ENCODE data around the gene ZBTB4.

Gene ZBTB4

DNA sequence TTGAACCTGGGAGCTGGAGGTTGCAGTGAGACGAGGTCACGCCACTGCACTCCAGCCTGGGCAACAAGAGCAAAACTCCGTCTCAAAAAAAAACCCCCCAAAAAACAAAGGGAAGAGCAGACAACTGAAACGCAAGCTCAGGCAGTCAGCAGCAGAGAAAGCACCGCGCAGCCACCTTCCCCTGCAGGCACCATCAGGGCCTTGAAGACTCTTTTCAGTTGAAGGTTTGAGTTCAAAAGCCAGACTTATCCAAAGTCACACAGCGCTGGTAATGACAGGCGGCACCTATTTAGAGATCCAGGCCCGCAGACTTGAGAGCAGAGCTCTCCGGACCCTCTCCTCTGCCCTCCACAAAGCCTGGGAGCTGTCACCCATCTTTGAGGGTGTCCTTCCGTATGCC, 11.1 kb downstream of the ZBTB4 start:
- no peak for DNase-seq

DNA sequence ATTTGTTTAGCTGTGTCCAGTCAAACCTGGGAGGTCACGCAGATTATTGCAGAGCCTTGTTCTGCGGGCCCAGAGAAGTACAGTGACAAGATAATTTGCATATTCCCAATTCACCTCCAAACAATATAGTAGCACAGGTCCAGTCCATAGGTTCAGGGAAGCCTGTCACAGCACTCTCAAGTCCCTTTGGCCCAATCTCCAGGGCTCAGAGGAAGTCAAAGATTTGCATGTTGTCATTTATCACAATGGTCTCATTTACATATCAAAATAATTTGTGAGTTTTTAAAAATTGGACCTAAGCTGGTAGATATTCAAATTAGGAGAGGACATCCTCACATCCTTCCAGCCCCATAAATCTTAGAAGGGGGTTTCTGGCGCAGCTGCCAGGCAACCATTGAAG, 11.9 kb downstream of the ZBTB4 start:
- no peak for DNase-seq

DNA sequence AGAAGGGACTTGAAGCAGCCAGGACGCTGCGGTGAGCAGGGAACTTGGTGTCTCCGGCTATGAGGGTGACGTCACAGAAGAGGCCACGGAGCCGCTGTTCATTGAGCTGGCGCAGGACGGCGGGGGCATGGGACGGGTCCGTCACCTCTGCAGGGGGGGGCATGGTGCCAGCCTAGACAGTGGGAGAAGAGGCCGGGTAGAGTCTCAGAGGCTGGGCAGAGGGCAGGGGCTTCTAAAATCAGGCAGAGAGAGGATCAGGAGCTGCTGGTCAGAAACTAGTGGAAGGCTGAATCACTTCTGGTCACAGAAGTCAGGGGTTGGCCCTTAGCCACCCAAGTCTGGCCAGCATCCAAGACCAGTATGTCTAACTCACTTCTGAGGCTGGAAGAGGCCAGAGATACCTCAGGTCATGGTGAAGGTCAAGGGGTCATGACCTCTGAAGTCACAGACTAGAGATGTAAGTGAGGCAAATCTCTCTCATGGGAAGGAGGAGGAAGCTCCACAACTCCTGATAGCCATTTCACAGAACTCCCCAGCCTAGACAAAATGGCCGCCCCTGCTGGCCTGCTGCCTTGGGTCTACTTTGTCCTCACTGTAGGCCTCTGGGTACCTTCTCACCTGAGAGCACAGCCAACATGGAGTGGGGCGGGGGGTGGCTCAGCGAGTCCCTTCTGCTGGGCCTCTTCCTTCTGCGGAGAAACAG, 12.6 kb downstream of the ZBTB4 start:
- DNase-seq: no peak

DNA sequence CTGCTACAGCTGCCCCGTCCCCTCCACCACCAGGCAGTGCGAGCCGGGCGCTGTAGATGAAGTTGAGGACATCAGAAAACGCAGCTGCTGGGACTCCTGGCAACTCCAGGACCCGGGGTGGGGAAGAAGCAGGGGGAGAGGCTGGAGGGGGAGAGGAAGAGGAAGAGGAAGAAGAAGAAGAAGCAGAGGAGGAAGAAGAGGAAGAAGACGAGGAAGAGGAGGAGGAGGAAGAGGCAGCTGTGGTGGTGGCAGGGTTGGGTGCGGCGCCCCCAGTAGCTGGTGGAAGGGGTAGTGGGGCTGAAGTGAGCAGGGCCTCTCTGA, 13.2 kb downstream of the ZBTB4 start:
- DNase-seq: no peak

DNA sequence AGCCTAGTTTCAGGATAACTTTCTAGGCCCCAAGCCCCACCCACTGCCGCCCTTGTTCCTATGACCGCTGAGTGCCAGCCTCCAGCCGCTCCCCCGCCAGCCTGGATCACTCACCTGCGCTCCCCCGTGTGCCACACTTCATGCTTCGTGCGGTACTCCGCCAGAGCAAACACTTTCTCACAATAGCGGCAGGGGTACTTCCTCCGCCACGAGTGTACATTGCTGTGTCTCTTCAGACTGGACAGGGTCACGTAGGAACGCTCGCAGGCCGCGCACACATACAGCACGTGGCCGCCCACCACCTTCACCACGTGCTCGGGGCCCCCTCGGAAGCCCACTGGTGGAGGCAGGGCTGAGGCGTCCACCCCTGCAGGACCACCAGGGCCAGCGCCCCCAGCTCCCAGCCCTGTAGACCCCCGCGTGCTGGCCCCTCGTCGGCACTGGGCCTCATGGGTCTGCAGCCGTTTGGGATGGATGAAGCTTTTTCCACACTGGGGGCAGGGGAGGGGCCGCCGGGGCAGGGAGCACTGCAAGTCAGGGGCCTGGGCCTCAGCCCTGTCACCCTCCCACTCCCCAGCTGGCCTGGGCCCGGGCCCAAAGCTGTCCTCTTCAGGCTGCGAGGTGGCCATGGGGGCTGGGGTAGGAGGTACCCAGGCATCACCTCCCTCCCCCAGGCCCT, 13.7 kb downstream of the ZBTB4 start:
- no peak for DNase-seq

DNA sequence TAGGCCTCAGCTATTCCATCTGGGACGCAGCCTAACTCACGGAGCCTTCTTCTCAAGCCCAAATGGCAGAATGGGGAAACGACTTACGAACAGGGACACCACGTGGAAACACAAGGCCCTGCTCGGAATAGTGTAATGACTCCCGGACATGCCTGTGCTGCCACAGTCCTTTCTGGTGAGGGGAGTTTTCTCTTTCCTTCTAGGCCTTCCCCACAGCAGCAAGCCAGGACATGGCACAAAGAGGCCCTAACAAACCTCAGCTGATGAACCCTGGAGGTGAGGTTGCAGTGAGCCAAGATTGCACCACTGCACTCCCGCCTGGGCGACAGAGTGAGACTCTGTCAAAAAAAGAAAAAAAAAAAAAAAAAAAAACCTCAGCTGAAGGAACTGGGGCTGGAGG, 15.3 kb downstream of the ZBTB4 start:
- DNase-seq: no peak

DNA sequence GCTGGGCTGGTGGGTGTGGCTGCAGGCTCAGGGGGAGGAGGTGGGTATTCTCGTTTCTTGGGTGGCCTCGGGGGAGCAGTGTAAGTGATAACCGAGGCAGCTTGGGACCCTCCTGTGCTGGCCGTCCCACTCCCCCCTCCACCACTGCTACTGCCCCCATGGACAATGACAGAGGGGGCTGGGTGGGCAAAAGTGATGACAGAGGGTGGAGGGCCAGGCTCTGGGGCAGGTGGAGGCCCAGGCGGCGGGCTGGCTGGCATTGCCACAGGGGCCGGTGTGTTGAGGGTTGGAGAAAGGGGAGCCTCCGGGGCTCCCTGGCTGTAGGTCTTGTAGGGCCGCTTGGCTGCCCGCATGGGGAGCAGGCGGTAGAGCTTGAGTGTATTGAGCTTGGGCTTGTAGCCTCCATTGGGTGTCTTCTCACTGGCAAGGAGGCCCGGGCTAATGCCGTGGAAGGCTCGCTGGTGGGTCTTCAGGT, 16.0 kb downstream of the ZBTB4 start:
- DNase-seq: no peak

DNA sequence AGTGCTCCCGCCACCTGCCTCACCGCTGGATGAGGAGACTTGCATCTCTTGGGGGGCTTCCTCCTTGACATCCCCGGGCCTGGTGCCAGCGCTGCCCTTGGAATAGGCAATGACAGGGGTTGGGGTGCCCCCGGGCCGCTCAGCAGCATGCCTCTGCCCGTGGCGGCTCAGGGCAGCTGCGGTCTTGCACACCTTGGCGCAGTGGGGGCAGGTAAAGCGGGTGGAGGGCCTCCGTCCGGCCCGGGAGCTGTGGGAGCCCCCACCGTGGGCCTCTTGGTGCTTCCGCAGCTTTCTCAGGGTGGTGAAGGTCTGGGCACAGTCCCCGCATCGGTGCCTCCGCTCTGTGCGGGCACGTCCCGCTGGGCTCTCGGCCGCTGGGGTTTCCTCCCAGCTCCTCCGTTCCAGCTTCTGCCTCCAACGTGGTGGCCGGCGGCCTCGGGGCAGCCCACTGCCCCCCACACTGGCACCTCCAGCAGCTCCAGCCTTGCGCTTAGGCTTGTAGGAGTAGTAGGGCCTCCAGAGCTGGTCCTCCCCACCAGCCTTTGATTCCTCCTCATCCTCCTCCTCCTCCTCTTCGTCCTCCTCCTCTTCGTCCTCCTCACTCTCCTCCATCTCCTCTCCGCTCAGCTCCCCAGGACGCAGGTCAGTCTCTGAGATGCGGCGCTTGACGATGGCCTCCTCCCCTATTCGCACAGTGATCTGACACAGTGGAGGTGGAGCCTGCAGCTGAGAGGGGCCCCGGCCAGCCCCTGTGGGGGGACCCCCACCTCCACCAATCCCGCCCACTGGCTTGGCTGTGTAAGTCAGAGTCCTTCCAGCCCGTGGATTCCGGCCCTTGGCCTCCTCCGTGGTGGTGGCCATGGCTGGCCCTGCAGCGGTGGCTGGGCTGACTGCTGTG, 16.7 kb downstream of the ZBTB4 start:
- no peak for DNase-seq

DNA sequence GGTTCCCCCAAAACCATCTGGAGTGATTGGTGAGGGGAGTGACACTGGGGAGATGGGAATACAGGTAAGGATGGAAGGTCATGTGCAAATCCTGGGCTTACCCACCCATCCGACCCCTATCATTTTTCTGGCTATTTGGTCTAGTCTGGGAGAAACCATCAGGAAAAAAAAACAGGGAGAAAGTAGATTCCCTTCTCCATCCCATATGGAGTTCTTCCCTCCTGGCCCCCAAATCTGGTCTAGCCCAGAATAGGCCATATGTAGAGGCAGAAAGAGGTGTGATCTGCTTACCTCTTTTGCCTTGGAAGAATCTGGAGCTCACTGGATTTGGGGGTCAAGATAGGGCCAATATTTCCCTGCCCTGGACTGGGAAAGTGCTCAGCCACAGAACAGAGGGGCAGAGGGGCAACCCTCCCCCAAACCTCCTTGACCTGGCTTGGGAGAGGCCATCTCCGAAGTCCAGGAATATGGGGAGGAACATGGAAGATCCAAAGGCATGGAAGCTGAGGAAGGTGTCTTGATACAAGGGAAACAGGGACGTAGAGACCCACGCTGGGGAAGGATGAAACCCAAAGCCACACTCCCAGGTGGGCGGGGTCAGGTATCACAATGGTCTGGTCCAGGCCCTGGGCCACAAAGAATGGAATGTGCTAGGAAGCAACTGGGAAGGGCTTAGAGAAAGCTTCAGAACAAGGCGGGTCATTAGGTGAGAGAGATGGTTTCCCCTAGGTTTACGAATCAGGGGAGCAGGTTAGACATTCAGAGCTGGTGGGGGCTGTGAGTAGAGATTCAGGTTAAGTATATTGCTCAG, 18.4 kb downstream of the ZBTB4 start:
- DNase-seq: no peak

DNA sequence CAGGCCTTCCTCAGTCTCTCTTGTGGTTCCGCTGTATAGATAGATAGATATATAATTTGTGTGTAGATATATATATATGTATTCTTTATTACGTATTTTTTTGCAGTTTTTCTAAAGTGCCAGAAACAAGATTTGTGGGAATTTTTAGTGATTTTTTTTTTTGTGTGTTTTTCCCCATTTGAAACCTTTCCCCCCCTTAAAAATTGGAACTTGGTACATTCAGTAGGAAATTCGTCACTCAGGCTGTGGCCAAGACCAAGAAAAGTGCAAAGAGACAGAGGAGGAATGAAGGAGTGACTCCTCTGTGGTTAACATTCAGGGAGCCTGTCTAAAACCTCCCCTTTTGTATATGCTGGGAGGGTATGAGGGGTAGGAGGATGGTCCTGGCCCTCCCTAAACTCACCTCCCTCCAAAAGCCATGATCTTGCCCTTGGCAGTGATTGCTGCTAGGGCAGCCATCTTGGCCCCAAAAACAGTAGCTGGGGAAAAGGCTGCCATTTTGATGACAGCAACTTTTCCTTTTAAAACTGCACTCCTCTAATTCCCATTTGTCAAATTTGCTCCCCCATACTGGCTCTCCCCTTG, 19.4 kb downstream of the ZBTB4 start:
- no peak for DNase-seq

DNA sequence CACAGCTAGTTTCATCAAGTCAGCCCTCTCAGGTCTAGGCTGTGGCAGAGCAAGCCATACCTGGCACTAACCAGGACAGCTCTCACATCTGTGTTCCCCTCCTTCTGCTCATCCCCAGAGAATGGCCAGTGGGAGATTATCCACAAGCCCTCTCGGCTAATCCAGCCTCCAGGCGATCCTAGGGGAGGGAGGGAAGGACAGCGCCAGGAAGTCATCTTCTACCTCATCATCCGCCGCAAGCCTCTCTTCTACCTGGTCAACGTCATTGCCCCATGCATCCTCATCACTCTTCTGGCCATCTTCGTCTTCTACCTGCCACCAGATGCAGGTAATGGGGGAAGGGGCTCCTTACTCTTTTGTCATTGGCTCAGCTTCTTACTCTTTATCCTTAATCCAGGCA, 31.0 kb downstream of the ZBTB4 start:
- no peak for DNase-seq

DNA sequence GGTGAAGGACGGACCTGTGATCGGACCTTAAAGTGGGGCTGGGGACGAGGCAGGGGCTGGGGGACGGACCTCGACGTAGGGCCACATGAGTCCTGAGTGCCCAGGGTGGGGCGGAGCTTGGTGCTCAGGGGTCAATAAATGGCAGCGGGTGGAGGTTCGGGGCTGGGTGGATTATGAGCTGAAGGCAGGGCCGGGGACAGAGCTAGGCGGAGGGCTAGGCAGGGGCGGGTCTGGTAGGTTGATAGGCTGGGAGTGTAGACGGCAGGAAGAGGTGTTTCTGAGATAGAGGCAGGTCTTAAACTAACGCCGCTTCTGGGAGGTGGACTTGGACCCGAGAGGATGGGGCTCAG, 33.8 kb downstream of the ZBTB4 start:
- DNase-seq: no peak

DNA sequence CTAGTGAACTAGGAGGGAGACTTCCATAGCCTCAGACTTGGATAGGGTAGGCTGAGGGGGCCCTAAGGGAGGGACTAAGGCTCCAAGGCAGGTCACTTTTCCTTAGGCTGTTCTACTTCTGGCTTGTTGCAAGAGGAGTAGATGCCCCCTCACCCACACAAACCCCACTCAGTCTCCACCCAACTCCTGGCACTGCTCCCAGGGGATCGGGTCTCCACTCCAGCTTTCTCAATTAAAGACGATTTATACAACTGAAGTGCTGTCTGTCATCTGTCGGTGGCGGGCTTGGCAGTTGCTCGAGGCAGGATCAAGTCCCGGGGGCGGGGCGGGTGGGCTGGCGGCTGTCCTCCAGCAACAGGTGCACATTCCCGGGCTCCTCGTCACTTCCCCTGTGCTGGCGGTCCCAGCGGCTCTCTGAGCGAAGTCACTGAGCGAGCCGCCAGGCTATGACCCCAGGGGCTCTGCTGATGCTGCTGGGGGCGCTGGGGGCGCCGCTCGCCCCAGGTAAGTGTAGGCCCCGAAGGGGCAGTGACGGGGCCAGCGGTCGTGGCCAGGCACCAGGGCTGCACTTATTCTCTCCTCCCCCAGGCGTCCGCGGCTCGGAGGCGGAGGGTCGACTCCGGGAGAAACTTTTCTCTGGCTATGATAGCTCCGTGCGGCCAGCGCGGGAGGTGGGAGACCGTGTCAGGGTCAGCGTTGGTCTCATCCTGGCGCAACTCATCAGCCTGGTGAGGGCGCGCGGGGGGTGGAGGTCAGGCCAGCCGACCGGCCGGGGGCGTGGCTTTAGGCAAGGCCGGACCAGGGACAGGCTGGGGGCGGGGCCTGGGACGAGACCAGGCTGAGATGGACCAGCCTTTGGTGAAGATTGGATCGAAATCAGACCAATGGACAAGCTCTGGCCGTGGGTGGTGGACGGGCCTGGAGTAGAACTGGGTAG, 34.5 kb downstream of the ZBTB4 start, which contains the start of gene CHRNB1:
CHRNB1 (plus strand) TSS at position 380 of the 937 bp plus-strand sequence; CDS start at position 447, 67 bp downstream.
- no peak for DNase-seq

DNA sequence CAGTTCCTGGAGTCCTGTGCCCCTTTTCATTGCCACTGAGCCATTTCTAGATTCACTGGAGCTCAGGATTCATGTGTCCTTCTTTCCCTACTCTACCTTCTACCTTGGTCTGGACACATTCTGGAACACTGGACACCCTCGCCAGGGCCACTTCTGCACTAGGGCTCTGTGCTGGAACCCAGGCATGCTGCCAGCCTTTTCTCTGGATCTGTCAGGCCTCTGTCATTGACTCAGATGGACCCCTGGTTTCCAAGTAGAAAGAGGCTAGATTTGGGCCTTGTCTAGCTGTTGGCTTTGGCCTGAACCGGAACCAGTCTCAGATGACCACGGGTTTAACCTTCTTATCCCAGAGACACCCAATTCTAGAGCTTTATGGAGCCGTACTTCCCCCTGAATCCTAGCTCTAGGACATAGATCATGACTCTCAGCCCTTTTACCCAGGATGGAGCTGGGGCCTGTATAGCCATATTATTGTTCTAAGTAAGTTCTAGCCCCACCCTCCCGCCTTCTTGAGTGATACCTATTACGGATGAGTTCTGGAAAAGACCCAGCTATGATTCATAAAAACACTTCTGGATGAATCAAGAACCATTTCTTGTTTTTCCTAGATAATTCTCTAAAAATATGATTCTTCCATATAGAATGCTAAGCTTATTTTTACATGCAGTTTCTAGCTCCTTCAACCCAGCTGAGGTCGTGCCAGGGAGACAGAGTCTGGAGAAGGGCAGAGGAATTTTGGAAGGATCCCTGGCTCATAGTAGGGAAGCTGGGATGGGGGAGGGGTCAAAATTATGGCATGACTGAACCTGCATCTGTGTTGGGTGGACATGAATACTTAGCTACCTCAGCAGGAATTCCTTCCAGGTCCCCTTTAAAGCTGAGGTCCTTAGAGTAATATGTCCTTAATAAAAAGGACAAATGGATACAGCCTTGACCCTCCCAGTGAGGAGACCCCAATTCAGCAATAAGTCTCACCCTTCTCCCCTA, 35.6 kb downstream of the ZBTB4 start:
- no peak for DNase-seq

DNA sequence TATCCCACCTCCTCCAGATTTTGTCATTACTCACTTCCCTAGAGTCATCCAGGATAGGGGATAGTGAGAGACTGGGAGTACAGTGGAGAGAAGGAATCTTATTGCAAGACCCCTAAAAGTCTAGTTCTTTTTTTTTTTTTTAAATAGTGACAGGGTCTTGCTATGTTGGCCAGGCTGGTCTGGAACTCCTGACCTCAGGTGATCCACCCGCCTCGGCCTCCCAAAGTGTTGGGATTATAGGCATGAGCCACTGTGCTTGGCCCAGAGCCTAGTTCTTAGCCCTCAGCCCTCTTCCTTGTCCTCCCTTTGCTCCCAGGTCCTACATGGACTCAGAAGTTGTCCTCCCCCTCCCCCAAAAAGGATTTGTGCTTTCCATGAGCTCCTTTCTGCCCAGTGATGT, 37.3 kb downstream of the ZBTB4 start:
- no peak for DNase-seq

DNA sequence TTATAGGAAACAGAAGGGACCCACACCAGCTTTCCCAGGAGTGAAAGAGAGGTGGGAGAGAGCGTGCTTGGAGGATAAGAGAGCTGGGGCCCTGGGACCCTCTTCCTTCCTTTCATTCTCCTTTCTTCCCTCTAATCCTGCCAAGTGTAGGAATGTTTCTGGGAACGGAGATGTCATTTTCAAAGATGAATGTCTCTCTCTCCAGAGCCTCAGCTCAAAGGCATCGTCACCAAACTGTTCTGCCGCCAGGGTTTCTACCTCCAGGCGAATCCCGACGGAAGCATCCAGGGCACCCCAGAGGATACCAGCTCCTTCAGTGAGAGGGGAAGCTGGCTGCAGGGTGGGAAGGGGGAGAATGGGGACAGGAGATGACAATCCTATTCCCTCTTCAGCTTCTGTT, 38.2 kb downstream of the ZBTB4 start:
- no peak for DNase-seq

DNA sequence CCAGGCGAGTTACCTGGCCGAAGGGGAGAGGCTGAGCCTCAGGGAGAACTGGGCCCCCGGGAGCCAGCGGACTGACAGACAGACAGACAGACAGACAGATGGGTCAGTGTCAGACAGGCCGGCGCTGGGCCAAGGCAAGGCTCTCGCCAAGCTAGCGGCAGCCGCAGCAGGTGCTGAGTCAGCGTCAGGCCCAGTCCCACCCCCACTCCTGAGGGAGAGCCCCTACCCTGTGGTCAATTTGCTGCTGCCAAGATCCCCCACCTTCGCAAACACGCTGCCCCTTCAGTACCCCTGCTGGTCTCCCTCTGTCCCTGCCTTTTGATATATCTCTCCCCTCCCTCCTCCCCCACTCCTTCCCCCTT, 38.6 kb downstream of the ZBTB4 start:
- no peak for DNase-seq

DNA sequence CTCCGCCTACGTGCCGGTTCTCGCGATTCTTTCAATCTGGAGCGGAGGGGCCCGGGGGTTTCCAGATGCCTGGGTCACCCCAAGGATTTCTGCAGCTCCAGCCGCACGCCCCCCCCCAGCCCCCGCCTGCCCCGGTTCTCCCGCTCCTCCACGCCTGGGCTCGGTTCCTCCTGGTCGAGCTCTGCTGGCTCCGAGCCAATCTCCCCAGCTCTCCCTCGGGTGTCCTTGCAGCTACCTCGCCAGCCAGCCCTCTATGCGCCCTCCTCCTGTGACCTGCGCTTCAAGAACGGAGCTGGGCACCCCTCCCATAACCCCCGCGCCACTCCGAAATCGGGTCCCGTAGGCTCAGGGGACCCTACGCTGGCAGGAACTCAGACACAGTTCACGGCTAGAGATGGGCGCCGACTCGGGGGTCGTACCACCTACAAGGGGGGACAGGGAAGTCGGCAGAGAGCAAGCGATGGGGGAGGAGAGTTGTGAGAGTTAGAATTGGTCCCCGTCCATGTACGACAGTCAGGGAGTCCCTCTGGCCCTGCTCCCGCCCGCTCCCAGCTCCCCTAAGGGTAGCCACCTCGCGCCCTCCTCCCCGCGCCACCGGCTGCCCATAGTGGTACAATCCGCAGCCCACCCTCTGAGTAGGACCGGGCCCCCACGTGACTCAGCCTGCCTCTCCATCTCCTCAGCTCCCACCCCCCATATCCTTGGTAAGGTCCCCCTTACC, 39.2 kb downstream of the ZBTB4 start:
- DNase-seq: peak; percentile 32

DNA sequence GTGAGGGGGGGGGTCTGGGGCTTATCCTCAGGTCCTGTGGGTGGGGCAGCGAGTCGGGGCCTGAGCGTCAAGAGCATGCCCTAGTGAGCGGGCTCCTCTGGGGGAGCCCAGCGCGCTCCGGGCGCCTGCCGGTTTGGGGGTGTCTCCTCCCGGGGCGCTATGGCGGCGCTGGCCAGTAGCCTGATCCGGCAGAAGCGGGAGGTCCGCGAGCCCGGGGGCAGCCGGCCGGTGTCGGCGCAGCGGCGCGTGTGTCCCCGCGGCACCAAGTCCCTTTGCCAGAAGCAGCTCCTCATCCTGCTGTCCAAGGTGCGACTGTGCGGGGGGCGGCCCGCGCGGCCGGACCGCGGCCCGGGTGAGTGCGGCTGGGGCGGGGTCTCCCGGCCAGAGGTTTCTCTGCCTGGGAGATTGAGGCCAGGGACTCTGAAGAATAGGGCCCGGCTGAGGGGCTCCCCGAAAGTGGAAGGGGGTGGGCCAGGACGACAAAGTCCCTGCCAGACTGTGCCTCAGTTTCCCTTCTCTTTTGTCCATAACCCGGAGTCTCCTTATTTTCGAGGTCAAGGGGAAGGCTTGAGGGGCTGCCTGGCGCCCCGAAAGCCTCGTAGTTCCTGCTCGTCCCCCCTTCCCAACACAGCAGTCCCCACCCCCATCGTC, 39.8 kb downstream of the ZBTB4 start, which contains the start of gene FGF11:
FGF11 (plus strand) TSS at position 51 of the 651 bp plus-strand sequence; CDS start at position 160, 109 bp downstream.
- no peak for DNase-seq

Data from stimulated activated CD4-positive, alpha-beta T cell treated with anti-CD3 and anti-CD28 coated beads, Interleukin-4, amount 100 ng/mL, for 1 hour (primary cell).